GM04504 (cell line): ENCODE data around the gene HRH1.
"Not testable (repeated sequence)": the region's sequence is repeated elsewhere in the genome, so short reads cannot be mapped to it uniquely, and the experiment has no call there.

ENCODE experiments used
- DNase-seq: peaks from one replicate; pipeline ENCODE4 v3.0.0-alpha.2; 2012; ENCODE audit warnings: low read depth

Gene HRH1

GRCh38 chr3:11140713-11141104 lies 13.6 kb upstream of the HRH1 start:
- no peak for DNase-seq

GRCh38 chr3:11143476-11143875 lies 10.8 kb upstream of the HRH1 start:
- DNase-seq: no peak

DNA sequence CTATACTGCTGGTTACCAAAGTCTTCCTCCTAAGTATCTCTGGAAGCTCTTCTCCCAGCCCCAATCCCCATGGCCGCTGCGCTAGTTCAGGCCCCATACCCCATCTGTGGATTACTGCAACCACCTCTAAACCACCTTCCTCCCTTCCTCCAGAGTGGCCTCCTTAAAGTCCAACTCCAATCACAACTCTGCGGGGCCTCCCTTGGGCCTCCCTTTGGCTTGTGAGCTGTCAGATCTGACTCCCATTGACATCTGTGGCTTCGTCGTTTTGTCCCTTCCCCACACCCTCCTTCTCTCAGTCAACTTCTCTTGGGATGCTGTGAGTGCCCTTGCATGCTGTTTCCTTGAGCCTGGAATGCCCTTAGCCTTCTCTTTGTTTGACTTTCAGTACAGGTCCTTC lies 9.3 kb upstream of the HRH1 start:
- no peak for DNase-seq

GRCh38 chr3:11145888-11146287 lies 8.4 kb upstream of the HRH1 start:
- peak; percentile 89 for DNase-seq

DNA sequence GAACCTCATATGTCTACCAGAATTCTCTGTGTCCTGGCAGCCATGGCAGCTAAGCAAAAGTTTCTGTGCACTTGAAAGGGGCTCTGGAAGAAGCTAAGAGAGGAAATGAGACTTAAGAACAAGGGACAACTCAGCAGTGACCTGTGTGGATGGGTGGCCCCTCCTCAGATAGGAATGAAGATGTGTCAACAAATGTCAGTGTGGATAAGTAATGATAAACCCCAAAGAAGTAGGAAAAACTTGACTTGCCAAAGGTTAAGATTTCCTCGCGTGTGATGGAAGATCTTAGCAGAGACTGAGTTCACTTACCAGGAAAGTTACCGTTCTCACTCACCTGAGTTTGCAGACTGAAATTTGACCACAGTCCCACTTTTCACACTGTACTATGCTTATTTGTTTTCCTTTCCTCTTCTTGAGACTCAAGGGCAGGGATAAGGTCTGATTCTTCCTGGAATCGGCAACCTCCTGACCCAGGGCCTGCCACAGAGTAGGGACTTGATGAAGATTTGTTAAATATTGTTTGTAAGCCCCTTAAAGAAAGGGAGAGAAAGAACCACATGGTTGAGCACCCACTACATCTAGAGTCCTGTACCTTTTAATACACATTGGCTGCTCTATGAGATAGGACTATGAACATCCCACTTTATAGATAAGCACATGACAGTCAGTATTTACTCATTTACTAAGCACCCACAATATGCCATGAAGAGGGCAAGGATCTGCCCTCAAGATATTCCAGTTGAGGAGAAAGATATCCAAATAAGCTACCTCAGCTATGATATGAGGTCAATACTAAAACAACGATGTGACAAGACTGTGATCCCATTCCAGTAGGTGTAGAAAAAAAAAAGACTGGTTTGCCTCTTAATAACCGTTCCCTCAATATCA lies 7.3 kb upstream of the HRH1 start:
- DNase-seq: no peak

- DNase-seq: no peak
Observed at GRCh38 chr3:11150256-11150655, 4.0 kb upstream of the HRH1 start.

DNA sequence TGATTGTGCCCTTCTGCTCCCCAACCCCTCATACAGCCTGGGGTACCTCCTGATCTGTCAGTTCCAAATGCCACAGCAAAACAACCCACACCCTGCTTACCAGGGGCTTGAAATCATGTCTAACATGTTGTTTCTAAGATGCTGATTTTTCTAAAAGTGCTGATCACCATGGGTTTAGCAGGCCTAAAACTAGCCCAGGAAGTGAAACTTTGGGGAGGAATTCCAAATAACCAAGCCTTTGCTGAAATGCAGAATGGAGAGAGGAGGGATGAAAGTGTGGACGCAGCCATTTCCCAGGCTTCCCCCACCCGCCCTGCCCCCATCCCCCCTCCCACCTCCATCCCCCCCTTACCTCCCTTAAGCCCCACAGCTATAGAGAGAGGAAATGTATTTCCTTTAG lies 2.0 kb upstream of the HRH1 start:
- DNase-seq: no peak

GRCh38 chr3:11154953-11155325 lies 646 bp downstream of the HRH1 start:
- DNase-seq: no peak

GRCh38 chr3:11155341-11156025 lies 1.2 kb downstream of the HRH1 start:
- peak; percentile 71 for DNase-seq

DNA sequence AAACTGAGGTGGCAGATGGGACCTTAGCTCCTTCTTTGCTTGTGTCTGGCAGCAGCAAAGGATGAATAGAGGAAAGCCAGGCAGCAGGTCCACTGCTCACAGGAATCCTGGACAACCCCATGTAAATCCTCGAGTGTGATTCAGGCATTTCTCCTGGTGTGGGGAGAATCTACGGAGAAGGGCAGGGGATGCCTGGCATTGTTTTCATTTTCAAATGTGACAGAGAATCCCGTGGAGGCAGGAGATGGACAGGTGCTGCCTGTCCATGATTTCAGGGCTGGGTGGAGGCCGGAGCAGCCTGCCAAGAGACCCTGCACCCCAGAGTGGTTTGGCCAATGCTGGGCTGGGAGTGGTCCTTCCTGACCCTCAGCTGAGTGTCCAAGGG lies 1.7 kb downstream of the HRH1 start:
- no peak for DNase-seq

DNA sequence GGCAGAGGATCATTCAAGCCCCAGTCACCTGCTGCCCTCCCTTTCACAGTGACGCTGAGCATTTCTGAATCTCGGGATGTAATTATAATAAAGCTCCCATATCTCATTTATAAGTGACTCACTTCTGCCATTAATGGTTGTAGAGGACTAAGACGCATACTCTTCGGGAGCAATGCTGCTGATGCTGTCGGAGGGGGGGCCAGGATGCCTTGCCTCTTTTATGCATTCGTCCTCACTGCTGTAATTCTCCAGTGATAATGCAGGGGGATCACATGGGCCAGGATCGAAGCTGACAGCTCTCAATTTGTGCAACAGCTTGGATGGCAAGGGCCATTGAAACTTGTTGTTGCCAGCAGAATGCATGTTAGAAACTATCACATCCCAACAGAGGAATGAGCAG lies 3.1 kb downstream of the HRH1 start:
- DNase-seq: no peak

- peak; percentile 94 for DNase-seq
Observed at GRCh38 chr3:11159421-11159904, 5.2 kb downstream of the HRH1 start.

DNA sequence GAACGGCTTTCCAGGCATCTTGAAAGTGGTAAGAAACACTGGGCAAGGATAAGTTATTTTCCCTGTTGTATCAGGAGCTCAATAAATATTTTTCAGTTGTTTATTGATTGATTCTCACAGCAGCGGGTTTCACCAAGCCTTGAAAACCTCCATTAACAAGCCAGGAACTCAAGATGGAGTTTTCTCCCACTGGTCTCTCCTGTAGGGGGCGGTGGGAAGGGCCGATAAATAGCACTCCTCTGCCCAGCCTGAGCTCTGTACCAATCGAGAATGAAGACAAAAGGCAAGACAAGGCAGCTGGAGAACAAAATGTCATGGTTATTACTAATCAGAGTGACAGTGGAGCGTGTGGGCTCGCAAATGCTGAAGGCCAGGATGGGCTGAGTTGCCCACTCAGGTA lies 7.4 kb downstream of the HRH1 start:
- no peak for DNase-seq

DNA sequence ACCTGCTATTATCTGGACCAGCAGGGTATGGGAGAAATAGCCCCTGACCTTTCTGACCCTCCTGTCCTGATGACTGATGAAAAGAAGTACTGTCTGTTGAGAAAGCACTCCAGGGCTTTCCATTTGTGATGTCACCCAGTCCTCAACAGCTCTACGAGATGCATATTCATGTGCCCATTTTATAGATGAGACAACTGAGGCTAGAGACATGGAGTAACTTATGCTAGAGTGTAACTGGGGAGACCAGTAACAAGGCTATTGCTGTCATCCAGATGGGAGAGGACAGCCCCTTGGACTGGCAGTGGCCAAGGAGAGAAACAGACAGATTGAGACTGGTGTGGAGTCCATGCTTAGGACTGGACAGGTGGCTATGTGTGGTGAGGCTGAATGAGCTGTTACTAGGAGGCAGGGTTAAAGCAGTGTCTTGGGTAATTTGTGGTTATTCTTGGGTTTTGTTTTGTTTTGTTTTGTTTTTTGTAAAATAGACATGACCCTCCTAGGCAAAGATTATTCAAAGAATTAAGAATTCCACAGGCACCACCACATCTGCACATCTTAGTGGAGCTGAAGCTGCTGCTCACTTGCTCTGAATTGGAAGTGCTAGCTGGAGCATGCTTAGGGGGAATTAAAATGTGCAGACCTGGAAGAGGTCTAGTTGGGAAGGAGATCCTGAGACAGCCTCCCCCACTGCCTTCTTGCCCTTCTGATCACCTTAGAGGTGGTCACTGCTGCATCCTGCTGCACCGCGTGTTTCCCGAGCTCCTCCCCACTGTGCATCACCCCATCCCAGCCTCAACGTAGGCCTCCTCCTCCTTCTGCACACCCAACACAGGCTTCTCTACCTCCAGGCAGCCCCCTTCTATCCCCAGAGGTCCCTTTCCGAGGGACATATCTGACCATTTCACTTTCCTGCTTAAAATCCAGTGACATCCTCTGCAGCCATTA lies 8.4 kb downstream of the HRH1 start:
- DNase-seq: no peak

DNA sequence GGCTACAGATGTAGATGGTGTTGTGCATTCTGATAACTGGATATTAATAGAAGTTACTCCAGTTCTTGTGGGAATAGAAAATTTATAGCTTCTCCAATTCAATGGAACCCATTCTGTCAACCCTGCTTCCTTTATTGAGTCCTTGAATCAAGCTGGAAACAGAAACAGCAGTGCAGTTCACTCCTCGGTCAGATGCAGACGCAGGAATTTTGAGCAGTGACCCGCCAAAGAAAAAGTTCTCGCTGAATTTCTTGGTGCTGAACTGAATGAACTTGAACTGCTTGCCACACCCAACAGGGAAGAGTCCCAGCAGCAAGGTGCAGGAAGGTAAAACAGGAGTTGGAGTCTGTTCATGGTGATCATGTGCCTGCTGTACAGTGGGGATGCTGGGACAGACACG lies 10.3 kb downstream of the HRH1 start:
- DNase-seq: no peak

- DNase-seq: no peak
Observed at GRCh38 chr3:11165476-11165875, 11.2 kb downstream of the HRH1 start.

DNA sequence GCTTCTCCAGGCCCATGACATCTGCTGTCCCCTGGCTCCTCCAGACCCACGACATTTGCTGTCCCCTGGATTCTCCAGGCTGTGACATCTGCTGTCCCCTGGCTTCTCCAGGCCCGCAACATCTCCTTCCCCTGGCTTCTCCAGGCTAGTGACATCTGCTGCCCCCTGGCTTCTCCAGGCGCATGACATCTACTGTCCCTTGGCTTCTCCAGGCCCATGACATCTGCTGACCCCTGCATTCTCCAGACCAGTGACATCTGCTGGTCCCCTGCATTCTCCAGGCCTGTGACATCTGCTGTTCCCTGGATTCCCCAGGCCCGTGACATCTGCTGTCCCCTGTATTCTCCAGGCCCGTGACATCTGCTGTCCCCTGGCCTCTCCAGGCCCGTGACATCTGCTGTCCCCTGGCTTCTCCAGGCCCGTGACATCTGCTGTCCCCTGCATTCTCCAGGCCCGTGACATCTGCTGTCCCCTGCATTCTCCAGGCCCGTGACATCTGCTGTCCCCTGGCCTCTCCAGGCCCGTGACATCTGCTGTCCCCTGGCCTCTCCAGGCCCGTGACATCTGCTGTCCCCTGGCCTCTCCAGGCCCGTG lies 12.6 kb downstream of the HRH1 start:
- DNase-seq: not testable (repeated sequence)

DNA sequence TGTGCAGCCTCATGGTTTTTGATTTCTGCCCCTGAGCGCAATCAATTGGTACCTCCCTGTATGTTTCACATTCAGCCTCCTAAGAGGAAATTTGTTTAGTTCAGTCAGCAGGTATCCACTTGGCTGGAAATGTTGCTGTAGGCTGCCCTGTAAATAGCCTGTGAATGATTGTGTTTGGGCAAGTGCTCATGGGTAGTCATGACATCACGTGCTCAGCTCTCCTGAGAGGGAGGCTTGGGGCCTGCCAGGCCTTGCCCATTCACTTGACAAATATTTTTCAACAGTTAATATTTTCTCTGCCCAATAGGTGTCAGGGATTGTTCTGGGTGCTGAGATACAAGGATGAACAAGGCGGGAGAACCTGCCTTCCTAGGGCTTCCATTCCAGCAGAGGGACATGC lies 13.3 kb downstream of the HRH1 start:
- no peak for DNase-seq

DNA sequence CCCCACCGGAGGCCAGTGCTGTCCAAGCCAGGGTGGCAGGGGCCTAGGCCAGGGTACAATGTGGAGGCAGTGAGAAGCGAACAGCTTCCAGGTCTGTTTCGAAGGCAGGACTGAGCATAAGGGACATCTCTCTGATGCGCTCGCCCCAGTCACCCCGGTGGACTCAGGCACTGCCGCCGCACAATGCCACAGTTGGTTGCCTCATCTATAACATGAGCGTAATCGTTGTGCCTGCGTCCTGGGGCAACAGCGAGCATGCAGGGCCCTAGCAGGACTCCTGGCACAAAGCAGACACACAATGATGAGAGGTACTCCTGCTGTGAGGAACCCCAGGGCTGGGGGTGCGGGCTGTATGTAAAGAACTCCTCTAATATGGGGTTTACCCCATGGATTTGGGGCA lies 14.1 kb downstream of the HRH1 start:
- no peak for DNase-seq

DNA sequence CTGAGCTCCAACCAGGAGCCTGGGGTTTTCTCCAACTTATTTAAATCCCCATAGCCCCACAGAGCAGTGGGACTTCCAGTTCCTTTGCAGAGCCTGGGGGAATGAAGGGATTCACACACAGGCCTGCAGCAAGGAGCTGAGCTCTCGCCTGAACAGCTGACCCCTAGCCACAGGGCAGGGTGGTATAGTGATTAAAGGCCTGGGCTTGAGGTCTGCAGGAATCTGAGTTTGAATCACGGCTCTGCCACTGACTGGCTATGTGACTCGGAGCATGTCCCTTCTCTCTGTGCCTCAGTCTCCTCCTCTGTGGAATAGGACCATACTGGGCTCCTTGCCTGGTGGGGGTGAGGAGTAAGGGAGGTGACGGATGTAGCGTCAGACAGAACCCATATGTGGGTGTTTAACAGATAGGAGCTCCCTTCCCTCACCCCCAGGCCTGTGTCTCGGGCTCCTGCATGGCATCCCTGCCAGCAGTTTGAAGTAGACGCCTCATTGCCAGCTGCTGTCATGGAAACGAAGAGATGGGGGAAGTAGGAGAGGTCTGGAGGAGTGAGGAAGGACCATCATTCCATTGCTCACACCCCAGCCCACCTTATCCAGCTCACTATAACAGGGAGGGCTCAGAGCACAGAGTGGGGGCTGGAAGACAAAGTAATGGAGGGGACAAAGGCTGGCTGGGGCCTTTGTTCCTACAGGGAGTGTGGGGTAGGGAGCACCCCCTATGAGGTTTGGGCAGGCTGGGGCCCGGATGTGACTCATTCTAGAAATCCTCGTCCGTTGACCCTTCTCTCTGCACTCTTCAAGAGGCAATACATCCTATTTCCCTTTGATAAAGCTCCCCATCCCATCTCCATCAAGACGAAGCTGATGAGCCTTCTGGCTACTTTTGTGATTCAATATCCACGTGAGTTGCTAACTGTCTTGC lies 14.8 kb downstream of the HRH1 start:
- no peak for DNase-seq
